ENCODE data around the gene RTP3. TPM values are rescaled to one million over a fixed set of nuclear protein-coding genes. Genes with fewer than 3 reads are reported as not detected.

Gene RTP3
- polyA plus RNA-seq, 1 of the 3 experiments (the other 2 are of a cell fraction), result not detected

- Histone ChIP-seq H4K20me1 (ENCODE audit: insufficient read depth) (no peaks in the 10 kb centered on the region), H3K27ac (ENCODE audit: low read depth in 2 of 2, low read length in 1 of 2) (no peak overlapping the region), H2AFZ (ENCODE audit: low read depth) (no peak overlapping the region), H3K9me2 (no peaks in the 10 kb centered on the region), H3K4me1 (ENCODE audit: control insufficient read depth in 1 of 2, insufficient read depth in 2 of 2, low read depth in 1 of 2, low read length in 1 of 2) (no peaks in the 10 kb centered on the region), H3K79me2 (ENCODE audit: insufficient read depth) (no peaks in the 10 kb centered on the region), H3K9me3 (no peaks in the 10 kb centered on the region), H3F3A (replicated peaks; ENCODE audit: insufficient read depth) (no peaks in the 10 kb centered on the region), H3K4me2 (no peak overlapping the region), H3K9ac (no peak overlapping the region), H3K36me3 (replicated peaks in 1 of 2; ENCODE audit: control insufficient read depth in 1 of 2, insufficient read depth in 2 of 2, low read length in 1 of 2) (no peaks in the 10 kb centered on the region), H3K4me3 (ENCODE audit: low read depth in 2 of 2, low read length in 1 of 2) (no peak overlapping the region), H3K27me3 (ENCODE audit: insufficient read depth) (peaks cover 4% of the 10 kb centered on the region; the same call in 1 of the 2 replicates)
- CTCF ChIA-PET, result interaction anchor here (1.3 to 3.1 kb wide), 4 partner anchors 9 to 60 kb away, joined by 4 to 18 read pairs (median 8); no protein-coding TSS in a partner anchor
- DNase-seq, result no peak
- 51% methylated on average over 4 of the region's 4 CpGs for WGBS (ENCODE audit: low lambda C conversion rate)
- POLR2A ChIA-PET, result interaction anchor here (0.6 kb wide), 1 partner anchor 9 kb away, joined by 4 read pairs; no protein-coding TSS in a partner anchor
- TF ChIP-seq TEAD4 (IDR thresholded peaks at IDR 0.05; ENCODE audit: borderline replicate concordance, insufficient read depth) (no peak), ELF1 (IDR thresholded peaks at IDR 0.05) (no peak), NFIC (IDR thresholded peaks at IDR 0.05; ENCODE audit: borderline replicate concordance) (no peak), POLR2AphosphoS5 (IDR thresholded peaks at IDR 0.05; ENCODE audit: low read depth, low read length) (no peak), CHD2 (IDR thresholded peaks at IDR 0.05; ENCODE audit: low read length, partially characterized antibody) (no peak), MXI1 (IDR thresholded peaks at IDR 0.05; ENCODE audit: low read depth, low read length) (no peak), TAF1 (IDR thresholded peaks at IDR 0.05; ENCODE audit: borderline replicate concordance, low read depth, low read length) (no peak), EZH2phosphoT487 (IDR thresholded peaks at IDR 0.05; ENCODE audit: borderline replicate concordance, low read depth) (no peak), YY1 (IDR thresholded peaks at IDR 0.05; ENCODE audit: low read depth) (no peak), SMC3 (IDR thresholded peaks at IDR 0.05; ENCODE audit: low read depth, low read length) (no peak), RCOR1 (IDR thresholded peaks at IDR 0.05; ENCODE audit: low read length) (no peak)
- TF ChIP-seq, protein P1, sequence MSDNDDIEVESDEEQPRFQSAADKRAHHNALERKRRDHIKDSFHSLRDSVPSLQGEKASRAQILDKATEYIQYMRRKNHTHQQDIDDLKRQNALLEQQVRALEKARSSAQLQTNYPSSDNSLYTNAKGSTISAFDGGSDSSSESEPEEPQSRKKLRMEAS (IDR thresholded peaks at IDR 0.05; ENCODE audit: low read depth), result no peak
- TF ChIP-seq, protein P2, sequence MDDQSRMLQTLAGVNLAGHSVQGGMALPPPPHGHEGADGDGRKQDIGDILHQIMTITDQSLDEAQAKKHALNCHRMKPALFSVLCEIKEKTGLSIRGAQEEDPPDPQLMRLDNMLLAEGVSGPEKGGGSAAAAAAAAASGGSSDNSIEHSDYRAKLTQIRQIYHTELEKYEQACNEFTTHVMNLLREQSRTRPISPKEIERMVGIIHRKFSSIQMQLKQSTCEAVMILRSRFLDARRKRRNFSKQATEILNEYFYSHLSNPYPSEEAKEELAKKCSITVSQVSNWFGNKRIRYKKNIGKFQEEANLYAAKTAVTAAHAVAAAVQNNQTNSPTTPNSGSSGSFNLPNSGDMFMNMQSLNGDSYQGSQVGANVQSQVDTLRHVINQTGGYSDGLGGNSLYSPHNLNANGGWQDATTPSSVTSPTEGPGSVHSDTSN (IDR thresholded peaks at IDR 0.05), result no peak
- TF ChIP-seq, protein P3, sequence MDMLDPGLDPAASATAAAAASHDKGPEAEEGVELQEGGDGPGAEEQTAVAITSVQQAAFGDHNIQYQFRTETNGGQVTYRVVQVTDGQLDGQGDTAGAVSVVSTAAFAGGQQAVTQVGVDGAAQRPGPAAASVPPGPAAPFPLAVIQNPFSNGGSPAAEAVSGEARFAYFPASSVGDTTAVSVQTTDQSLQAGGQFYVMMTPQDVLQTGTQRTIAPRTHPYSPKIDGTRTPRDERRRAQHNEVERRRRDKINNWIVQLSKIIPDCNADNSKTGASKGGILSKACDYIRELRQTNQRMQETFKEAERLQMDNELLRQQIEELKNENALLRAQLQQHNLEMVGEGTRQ (IDR thresholded peaks at IDR 0.05; ENCODE audit: borderline replicate concordance, low read depth, low read length), result no peak
- TF ChIP-seq, protein P4, sequence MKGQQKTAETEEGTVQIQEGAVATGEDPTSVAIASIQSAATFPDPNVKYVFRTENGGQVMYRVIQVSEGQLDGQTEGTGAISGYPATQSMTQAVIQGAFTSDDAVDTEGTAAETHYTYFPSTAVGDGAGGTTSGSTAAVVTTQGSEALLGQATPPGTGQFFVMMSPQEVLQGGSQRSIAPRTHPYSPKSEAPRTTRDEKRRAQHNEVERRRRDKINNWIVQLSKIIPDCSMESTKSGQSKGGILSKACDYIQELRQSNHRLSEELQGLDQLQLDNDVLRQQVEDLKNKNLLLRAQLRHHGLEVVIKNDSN (IDR thresholded peaks at IDR 0.05; ENCODE audit: borderline replicate concordance, low read depth), result no peak
These were observed 51.7 kb downstream of the RTP3 start for GRCh38 chr3:46549408-46549904.
